HepG2 (cell line): ENCODE data around the gene ELAVL2. TPM values are rescaled to one million over a fixed set of nuclear protein-coding genes. Genes with fewer than 3 reads are reported as not detected.

Experiments used
- ATAC-seq: fragments of 200-7000 bp; cut with Tn5 transposase; 3 replicates; pipeline ENCODE4 v1.9.1; 2020; ENCODE audit warnings: mild to moderate bottlenecking, moderate library complexity
- BruUV-seq: library from RNA; stranded (reverse); fragments of 400-500 nt; replicated peaks from 2 replicates; lab custom pipeline; 2021; lab: Mats Ljungman, UMichigan
- CTCF ChIA-PET: fragments of 300-600 bp; formaldehyde crosslinking; extraction: SDS; loops from one replicate; lab custom pipeline; 2021; ENCODE audit warnings: low total read pairs, inconsistent platforms, low intra/inter-chr PET ratio; lab: Yijun Ruan, JAX
- POLR2A ChIA-PET: fragments of 350-600 bp; sonication (Branson Sonifier 250); formaldehyde crosslinking; loops from one replicate; lab custom pipeline; 2020; ENCODE audit warnings: antibody characterized with exemption, inconsistent platforms; lab: Yijun Ruan, JAX
- DNase-seq: peaks from one replicate; pipeline ENCODE4 v3.0.0-alpha.2; 2015; ENCODE audit warnings: low spot score
- FAIRE-seq: peaks from 3 replicates; lab custom pipeline; 2011; peaks lifted over from hg19 to GRCh38; lab: Jason Lieb, UNC
- H2AFZ ChIP-seq: one replicate; pipeline ENCODE4 v1.6.1; 2011; ENCODE audit warnings: low read length, inconsistent platforms
- H3K27ac ChIP-seq: fragments of 300-600 bp; 3 replicates; pipeline ENCODE4 v1.8.0; 2011; ENCODE audit warnings: mixed run types, mild to moderate bottlenecking, mixed read lengths, low read length, inconsistent platforms; ENCODE audit not compliant: insufficient read depth; ENCODE audit errors: extremely low read length
- H3K27me3 ChIP-seq, 2 experiments: fragments of 200-600 bp in 1 of 2; 2 replicates in 1 of 2; 3 replicates in 1 of 2; pipeline versions ENCODE4 v1.6.0 to v1.8.0; 2011; ENCODE audit warnings: low read length in 2 of 2, mild to moderate bottlenecking in 2 of 2, moderate library complexity in 2 of 2, inconsistent platforms in 1 of 2; ENCODE audit not compliant: insufficient read depth in 2 of 2, control insufficient read depth in 1 of 2
- H3K36me3 ChIP-seq, 2 experiments: fragments of 200-600 bp in 1 of 2; replicated peaks in 1 of 2; 2 replicates in 1 of 2; 3 replicates in 1 of 2; pipeline versions ENCODE4 v1.5.1 to v1.8.0; 2011; ENCODE audit warnings: low read length in 2 of 2, inconsistent platforms in 1 of 2; ENCODE audit not compliant: insufficient read depth in 2 of 2, control insufficient read depth in 1 of 2
- H3K4me1 ChIP-seq: 2 replicates; pipeline ENCODE4 v1.5.1; 2012; ENCODE audit warnings: low read length, inconsistent platforms; ENCODE audit not compliant: insufficient read depth
- H3K4me2 ChIP-seq: 2 replicates; pipeline ENCODE4 v1.6.0; 2011; ENCODE audit warnings: low read depth, low read length, inconsistent platforms
- H3K4me3 ChIP-seq, 3 experiments: fragments of 200-600 bp in 1 of 3; sonication (generic), shearing (Covaris generic) in 1 of 3; replicated peaks in 1 of 3; 2 replicates each; pipeline ENCODE4 v1.5.1; 2011 to 2016; ENCODE audit warnings: low read length in 3 of 3, inconsistent platforms in 2 of 3, low read depth in 2 of 3, mild to moderate bottlenecking in 2 of 3, control low read depth in 1 of 3, mixed read lengths in 1 of 3; ENCODE audit not compliant: insufficient read depth in 1 of 3
- H3K79me2 ChIP-seq: one replicate; pipeline ENCODE4 v1.6.1; 2011; ENCODE audit warnings: low read length, inconsistent platforms; ENCODE audit not compliant: insufficient read depth
- H3K9ac ChIP-seq: 2 replicates; pipeline ENCODE4 v1.6.0; 2011; ENCODE audit warnings: mild to moderate bottlenecking, low read depth, low read length, inconsistent platforms; ENCODE audit not compliant: insufficient read depth
- H3K9me3 ChIP-seq: 2 replicates; pipeline ENCODE4 v1.5.1; 2012; ENCODE audit warnings: mild to moderate bottlenecking, low read length
- H4K20me1 ChIP-seq: 2 replicates; pipeline ENCODE4 v1.6.0; 2011; ENCODE audit warnings: inconsistent platforms, mild to moderate bottlenecking, low read length, moderate library complexity; ENCODE audit not compliant: insufficient read depth
- GABPA ChIP-seq, 2 experiments: IDR thresholded peaks; 2 replicates each; pipeline ENCODE4 v1.6.1; 2011 to 2016; ENCODE audit warnings: low read depth in 2 of 2, low read length in 1 of 2, missing biosample characterization in 1 of 2, missing genetic modification characterization in 1 of 2
- HIVEP1 ChIP-seq: sonication (generic); formaldehyde crosslinking; IDR thresholded peaks from 2 replicates; pipeline ENCODE4 v1.4.0; 2020; ENCODE audit warnings: mild to moderate bottlenecking, missing genetic modification reagents
- HMG20B ChIP-seq: conservative IDR thresholded peaks from 2 replicates; pipeline ENCODE4 v1.6.1; 2016; ENCODE audit warnings: missing genetic modification reagents, missing compliant biosample characterization
- MTA1 ChIP-seq: sonication (generic); formaldehyde crosslinking; IDR thresholded peaks from 2 replicates; pipeline ENCODE4 v1.4.0; 2020; ENCODE audit warnings: missing genetic modification reagents, mild to moderate bottlenecking, borderline replicate concordance
- REL ChIP-seq: sonication (generic); formaldehyde crosslinking; conservative IDR thresholded peaks from 2 replicates; pipeline ENCODE4 v1.8.0; 2022; ENCODE audit warnings: mild to moderate bottlenecking, missing genetic modification reagents, moderate library complexity
- YEATS2 ChIP-seq: sonication (generic); formaldehyde crosslinking; IDR thresholded peaks from 2 replicates; pipeline ENCODE4 v1.4.0; 2020; ENCODE audit warnings: missing genetic modification reagents, borderline replicate concordance
- ZBTB21 ChIP-seq: sonication (generic); formaldehyde crosslinking; IDR thresholded peaks from 2 replicates; pipeline ENCODE4 v1.4.0; 2020; ENCODE audit warnings: missing genetic modification reagents
- ZIK1 ChIP-seq: sonication (generic); formaldehyde crosslinking; IDR thresholded peaks from 2 replicates; pipeline ENCODE4 v1.5.0; 2020; ENCODE audit warnings: mild to moderate bottlenecking, low read depth, missing genetic modification reagents, borderline replicate concordance
- ZKSCAN5 ChIP-seq: sonication (generic); formaldehyde crosslinking; IDR thresholded peaks from 2 replicates; pipeline ENCODE4 v1.5.1; 2020; ENCODE audit warnings: mild to moderate bottlenecking, missing genetic modification reagents
- ZNF138 ChIP-seq: sonication (generic); formaldehyde crosslinking; IDR thresholded peaks from 2 replicates; pipeline ENCODE4 v1.5.0; 2020; ENCODE audit warnings: mild to moderate bottlenecking, low read depth, missing genetic modification reagents
- ZNF256 ChIP-seq: sonication (generic); formaldehyde crosslinking; conservative IDR thresholded peaks from 2 replicates; pipeline ENCODE4 v1.4.0; 2020; ENCODE audit warnings: missing genetic modification reagents
- ZNF530 ChIP-seq: sonication (generic); formaldehyde crosslinking; IDR thresholded peaks from 2 replicates; pipeline ENCODE4 v1.5.0; 2020; ENCODE audit warnings: low read depth, mild to moderate bottlenecking, missing genetic modification reagents
- ZNF589 ChIP-seq: sonication (generic); formaldehyde crosslinking; conservative IDR thresholded peaks from 2 replicates; pipeline ENCODE4 v1.8.0; 2022; ENCODE audit warnings: mild to moderate bottlenecking, moderate library complexity, missing genetic modification reagents
- ZNF713 ChIP-seq: sonication (generic); formaldehyde crosslinking; IDR thresholded peaks from 2 replicates; pipeline ENCODE4 v1.4.0; 2020; ENCODE audit warnings: mild to moderate bottlenecking, missing genetic modification reagents
- WGBS: methylation state at CpG from one replicate; pipeline ENCODE4 v1.1.6; 2017; ENCODE audit warnings: low lambda C conversion rate; 5-methylcytosine and 5-hydroxymethylcytosine counted together
- in situ Hi-C: cut with HindIII; loops from 2 replicates; pipeline ENCODE4 v1.10.0; 2017; ENCODE audit warnings: low pct_unique_long_range_greater_than_20kb; ENCODE audit not compliant: extremely low pct_ligation_motif_present
- intact Hi-C: fragments of 100-400 bp; cut with micrococcal nuclease; formaldehyde crosslinking; loops from one replicate; pipeline ENCODE4 v1.10.0; 2022; ENCODE audit not compliant: unreplicated experiment
- polyA plus RNA-seq, 8 experiments: library from polyadenylated mRNA; depleted of rRNA in 3 of 8; stranded (reverse) in 7 of 8; unstranded in 1 of 8; fragments of >200 nt; fragmentation: Illumina TruSeq in 4 of 8; extraction: Trizol in 4 of 8; gene quantifications; 2 replicates each; pipeline versions ENCODE4 v1.2.1 to v1.2.3, GENCODE V29; 2011 to 2016; ENCODE audit warnings: low read depth in 4 of 8, missing spikeins in 1 of 8, mixed read lengths in 1 of 8; ENCODE audit not compliant: insufficient read depth in 1 of 8
- total RNA-seq, 5 experiments: library from RNA; depleted of rRNA; stranded (reverse); fragments of >200 nt; fragmentation: Illumina TruSeq; extraction: Trizol; gene quantifications; 2 replicates each; pipeline ENCODE4 v1.2.3, GENCODE V29; 2016; ENCODE audit warnings: low read depth in 1 of 5

The ELAVL2 gene
- total and polyA plus RNA-seq, 2 of the 13 experiments (the other 11 are each of a cell fraction or from before 2014, with no cell fraction given), result not detected

DNA sequence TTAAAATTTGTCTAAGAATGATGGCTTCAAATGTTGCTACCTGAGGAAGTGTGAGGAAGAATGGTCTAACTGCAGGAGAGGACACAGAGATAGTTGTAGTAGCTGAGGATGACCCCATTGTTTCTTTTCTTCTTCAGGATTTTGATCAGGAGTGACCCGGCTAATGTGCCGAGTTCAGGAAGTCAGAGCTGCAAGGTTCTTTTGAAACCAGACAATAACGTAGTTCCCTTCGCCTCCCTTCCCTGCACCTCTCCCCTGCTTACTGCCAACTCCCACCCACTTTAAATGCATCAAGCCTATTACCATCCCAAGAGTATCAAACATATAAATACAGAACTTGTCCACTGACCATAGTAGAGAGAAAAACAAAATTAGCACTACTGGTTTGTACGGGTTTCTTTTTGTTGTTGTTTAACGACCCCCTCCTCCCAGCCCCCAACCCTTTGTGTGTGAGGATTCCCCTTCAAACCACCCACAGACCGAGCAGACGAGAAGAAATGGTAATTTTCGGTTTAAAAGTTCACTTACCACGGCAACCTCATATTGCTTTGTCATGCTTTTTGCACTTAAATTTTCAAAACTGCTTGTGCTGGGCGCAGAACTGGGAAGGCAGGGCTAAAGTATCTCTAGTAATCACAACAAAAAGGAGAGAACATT is 23.5 kb upstream of the ELAVL2 start:
- TF ChIP-seq ZKSCAN5 (no peak), HIVEP1 (CRISPR knock-in tag) (no peak), ZNF530 (CRISPR knock-in tag) (no peak), YEATS2 (CRISPR knock-in tag) (no peak), ZNF713 (no peak), MTA1 (CRISPR knock-in tag) (no peak), ZNF256 (CRISPR knock-in tag) (no peak), ZIK1 (CRISPR knock-in tag) (no peak), REL (CRISPR knock-in tag) (no peak), ZNF138 (no peak), GABPA (IDR thresholded peaks at IDR 0.05; ENCODE audit: low read depth, low read length) (no peak), GABPA (CRISPR knock-in tag; IDR thresholded peaks at IDR 0.05; ENCODE audit: low read depth) (no peak), ZBTB21 (CRISPR knock-in tag) (no peak), HMG20B (CRISPR knock-in tag) (no peak), ZNF589 (CRISPR knock-in tag) (no peak)
- DNase-seq (no peak), FAIRE-seq (no peak), ATAC-seq (no peak)
- Histone ChIP-seq H3K36me3 (no peaks in the 10 kb centered on the region), H3K4me1 (no peaks in the 10 kb centered on the region), H3K27ac (no peak overlapping the region), H3K79me2 (no peaks in the 10 kb centered on the region), H3K9ac (no peak overlapping the region), H2AFZ (no peak overlapping the region), H3K4me2 (no peak overlapping the region), H3K9me3 (no peaks in the 10 kb centered on the region), H3K4me3 (no peak overlapping the region), H3K27me3 (no peaks in the 10 kb centered on the region), H4K20me1 (no peaks in the 10 kb centered on the region)
- 6% methylated on average over 11 of the region's 11 CpGs for WGBS
- POLR2A ChIA-PET, result no interaction called here
- in situ Hi-C loops, result no loop called here
- CTCF ChIA-PET, result no interaction called here
- BruUV-seq, result no TSS peak
- intact Hi-C loops, result no loop called here
